CD14-positive monocyte (primary cell): ENCODE data around the gene COL4A2. TPM values are rescaled to one million over a fixed set of nuclear protein-coding genes. Genes with fewer than 3 reads are reported as not detected.
A peak's percentile ranks its signal among the peaks of the same experiment; 100 is the strongest.

ENCODE experiments used
- DNase-seq, 3 donors: peaks; one replicate each; pipeline ENCODE4 v3.0.0-alpha.2; 2011 to 2022
- H2AFZ ChIP-seq: 2 replicates; pipeline ENCODE4 v1.6.0; 2012; ENCODE audit warnings: mild to moderate bottlenecking, low read depth, low read length, inconsistent platforms; ENCODE audit not compliant: insufficient read depth, poor library complexity, severe bottlenecking
- H3K27ac ChIP-seq, 2 donors: 1 replicate in 1 of 2; 2 replicates in 1 of 2; pipeline ENCODE4 v1.5.1; 2012 to 2013; ENCODE audit warnings: low read length in 2 of 2, control low read depth in 1 of 2, inconsistent platforms in 1 of 2, low read depth in 1 of 2, mild to moderate bottlenecking in 1 of 2
- H3K27me3 ChIP-seq, 2 donors: one replicate each; pipeline versions ENCODE4 v1.6.0 to v1.6.1; 2011 to 2013; ENCODE audit warnings: low read length in 2 of 2; ENCODE audit not compliant: control insufficient read depth in 2 of 2, insufficient read depth in 2 of 2
- H3K36me3 ChIP-seq, 2 donors: replicated peaks in 1 of 2; 1 replicate in 1 of 2; 2 replicates in 1 of 2; pipeline versions ENCODE4 v1.5.1 to v1.6.1; 2012 to 2013; ENCODE audit warnings: low read length in 2 of 2, control low read depth in 1 of 2, inconsistent platforms in 1 of 2, mild to moderate bottlenecking in 1 of 2; ENCODE audit not compliant: insufficient read depth in 2 of 2, control insufficient read depth in 1 of 2
- H3K4me1 ChIP-seq, 2 donors: 1 replicate in 1 of 2; 2 replicates in 1 of 2; pipeline versions ENCODE4 v1.5.1 to v1.6.1; 2012 to 2013; ENCODE audit warnings: low read length in 2 of 2, control low read depth in 1 of 2, inconsistent platforms in 1 of 2, mild to moderate bottlenecking in 1 of 2, moderate library complexity in 1 of 2; ENCODE audit not compliant: insufficient read depth in 2 of 2, control insufficient read depth in 1 of 2
- H3K4me2 ChIP-seq: replicated peaks from 2 replicates; pipeline ENCODE3; 2012; ENCODE audit warnings: low read length, moderate library complexity, mild to moderate bottlenecking; ENCODE audit not compliant: poor library complexity, severe bottlenecking; ENCODE audit errors: extremely low read depth
- H3K4me3 ChIP-seq, 3 experiments: fragments of 200-600 bp in 1 of 3; sonication (generic) in 1 of 3; replicated peaks in 1 of 3; 1 replicate in 2 of 3; 2 replicates in 1 of 3; pipeline ENCODE4 v1.5.1; 2011 to 2013; ENCODE audit warnings: low read length in 3 of 3, mild to moderate bottlenecking in 3 of 3, control low read depth in 2 of 3, low read depth in 2 of 3, inconsistent platforms in 1 of 3, moderate library complexity in 1 of 3
- H3K79me2 ChIP-seq: 2 replicates; pipeline ENCODE4 v1.6.0; 2012; ENCODE audit warnings: mild to moderate bottlenecking, control low read depth, inconsistent platforms, low read length, moderate library complexity; ENCODE audit not compliant: insufficient read depth
- H3K9ac ChIP-seq: 2 replicates; pipeline ENCODE4 v1.6.0; 2017; ENCODE audit warnings: low read length, mild to moderate bottlenecking; ENCODE audit not compliant: insufficient read depth, poor library complexity, severe bottlenecking
- H3K9me3 ChIP-seq, 2 donors: replicated peaks in 1 of 2; 1 replicate in 1 of 2; 2 replicates in 1 of 2; pipeline versions ENCODE4 v1.5.1 to v1.6.1; 2012 to 2013; ENCODE audit warnings: low read length in 2 of 2, control low read depth in 1 of 2; ENCODE audit not compliant: control insufficient read depth in 1 of 2, insufficient read depth in 1 of 2
- H4K20me1 ChIP-seq: 2 replicates; pipeline ENCODE4 v1.6.0; 2012; ENCODE audit warnings: mild to moderate bottlenecking, low read length, control low read depth, moderate library complexity; ENCODE audit not compliant: insufficient read depth
- H3K27ac Mint-ChIP-seq, 7 donors: one replicate each; pipeline ENCODE4 v1.8.0; 2020; ENCODE audit warnings: mild to moderate bottlenecking in 7 of 7, mixed read lengths in 7 of 7, moderate library complexity in 6 of 7, inconsistent platforms in 2 of 7
- H3K27me3 Mint-ChIP-seq, 3 donors: one replicate each; pipeline ENCODE4 v1.8.0; 2021 to 2022; ENCODE audit warnings: low read depth in 3 of 3, mild to moderate bottlenecking in 3 of 3, mixed read lengths in 3 of 3, moderate library complexity in 3 of 3, inconsistent platforms in 1 of 3
- H3K36me3 Mint-ChIP-seq, 2 donors: one replicate each; pipeline ENCODE4 v1.8.0; 2020; ENCODE audit warnings: mixed read lengths in 2 of 2, inconsistent platforms in 1 of 2, mild to moderate bottlenecking in 1 of 2
- H3K4me1 Mint-ChIP-seq: one replicate; pipeline ENCODE4 v1.8.0; 2020; ENCODE audit warnings: mild to moderate bottlenecking, mixed read lengths
- H3K4me3 Mint-ChIP-seq, 2 donors: one replicate each; pipeline ENCODE4 v1.8.0; 2020; ENCODE audit warnings: mild to moderate bottlenecking in 2 of 2, mixed read lengths in 2 of 2, moderate library complexity in 1 of 2
- H3K9me3 Mint-ChIP-seq, 7 donors: one replicate each; pipeline ENCODE4 v1.8.0; 2020 to 2022; ENCODE audit warnings: mixed read lengths in 7 of 7, mild to moderate bottlenecking in 6 of 7, moderate library complexity in 6 of 7, inconsistent platforms in 2 of 7
- CTCF ChIP-seq: fragments of 200-600 bp; IDR thresholded peaks from one replicate; pipeline ENCODE4 v1.8.0; 2022; ENCODE audit warnings: antibody characterized with exemption, mild to moderate bottlenecking
- WGBS: methylation state at CpG from one replicate; pipeline ENCODE4 v1.1.5; 2013; ENCODE audit warnings: missing lambda C conversion rate; ENCODE audit not compliant: insufficient coverage; 5-methylcytosine and 5-hydroxymethylcytosine counted together
- intact Hi-C, 2 donors: fragments of 100-400 bp; cut with micrococcal nuclease; formaldehyde crosslinking; loops; one replicate each; pipeline versions ENCODE4 v1.15.0 to v1.15.1; 2023
- polyA plus RNA-seq, 3 donors: library from polyadenylated mRNA; depleted of rRNA in 1 of 3; unstranded in 2 of 3; stranded (reverse) in 1 of 3; fragments of 300-500 nt in 2 of 3; fragments of >200 nt in 1 of 3; fragmentation: Illumina TruSeq in 2 of 3; gene quantifications; 1 replicate in 2 of 3; 2 replicates in 1 of 3; pipeline ENCODE4 v1.2.3, GENCODE V29; 2012 to 2021

The COL4A2 gene
- polyA plus RNA-seq, 3 donors: not detected

- TF ChIP-seq CTCF: no peak
- Mint-ChIP-seq H3K27me3 (peaks cover 53 to 85% (median 66%) of the 10 kb centered on the region in 3 donors), H3K4me1 (no peaks in the 10 kb centered on the region), H3K27ac (no peak overlapping the region), H3K4me3 (peak overlapping the region in 1 of 2 donors; percentile 49), H3K36me3 (no peaks in the 10 kb centered on the region), H3K9me3 (peaks cover 0 to 5% (median 2%) of the 10 kb centered on the region in 7 donors)
- Histone ChIP-seq H3K36me3 (no peaks in the 10 kb centered on the region), H4K20me1 (no peaks in the 10 kb centered on the region), H3K4me3 (no peak overlapping the region), H3K4me2 (no peak overlapping the region), H3K9me3 (peaks cover 0 to 3% of the 10 kb centered on the region in 2 donors), H3K27me3 (peaks cover 36 to 61% of the 10 kb centered on the region in 2 donors), H3K4me1 (no peaks in the 10 kb centered on the region), H3K27ac (no peak overlapping the region), H3K9ac (no peak overlapping the region), H2AFZ (no peak overlapping the region), H3K79me2 (no peaks in the 10 kb centered on the region)
- intact Hi-C loops: no loop called here
- 50% methylated on average over 2 of the region's 14 CpGs for WGBS
- DNase-seq: no peak
Observed at GRCh38 chr13:110310541-110311442, 3.7 kb downstream of the COL4A2 start.

GRCh38 chr13:110311443-110312338, 4.6 kb downstream of the COL4A2 start:
- Mint-ChIP-seq H3K36me3 (no peaks in the 10 kb centered on the region), H3K4me1 (no peaks in the 10 kb centered on the region), H3K27ac (no peak overlapping the region), H3K4me3 (peak overlapping the region in 1 of 2 donors; percentile 39), H3K9me3 (peaks cover 0 to 5% (median 2%) of the 10 kb centered on the region in 7 donors), H3K27me3 (peaks cover 46 to 81% (median 58%) of the 10 kb centered on the region in 3 donors)
- intact Hi-C loops: no loop called here
- H3K4me3 ChIP-seq: no peak overlapping the region
- no peaks in the 10 kb centered on the region for H4K20me1 ChIP-seq
- no peak overlapping the region for H3K27ac ChIP-seq
- 42% methylated on average over 21 of the region's 30 CpGs for WGBS
- H3K4me2 ChIP-seq: no peak overlapping the region
- H2AFZ ChIP-seq: no peak overlapping the region
- no peaks in the 10 kb centered on the region for H3K79me2 ChIP-seq
- no peak for DNase-seq
- no peak overlapping the region for H3K9ac ChIP-seq
- peaks cover 27 to 52% of the 10 kb centered on the region in 2 donors for H3K27me3 ChIP-seq
- H3K4me1 ChIP-seq: no peaks in the 10 kb centered on the region
- TF ChIP-seq CTCF: no peak
- H3K9me3 ChIP-seq: peaks cover 0 to 3% of the 10 kb centered on the region in 2 donors
- H3K36me3 ChIP-seq: no peaks in the 10 kb centered on the region
